ENCODE results near the gene PIK3R5. TPM values are rescaled to one million over a fixed set of nuclear protein-coding genes. Genes with fewer than 3 reads are reported as not detected.

Gene PIK3R5
- total and polyA plus RNA-seq, 2 donors (not counting 1 experiment from before 2014, with no cell fraction given), result 0.15 TPM; not detected in 1

- TF ChIP-seq CTCF (conservative IDR thresholded peaks at IDR 0.05 in 1 of 2, IDR thresholded peaks at IDR 0.05 in 1 of 2; ENCODE audit: low read depth in 1 of 2, low read length in 2 of 2) (no peak), EZH2 (IDR thresholded peaks at IDR 0.05; ENCODE audit: low read length, missing control alignments) (no peak)
- H3K27ac ChIP-seq (ENCODE audit: insufficient read depth, low read length), result no peak overlapping the region
- no peaks in the 10 kb centered on the region for H3K4me1 ChIP-seq (ENCODE audit: control insufficient read depth, extremely low read depth, insufficient read depth, low read length)
- no peaks in the 10 kb centered on the region for H3K79me2 ChIP-seq (ENCODE audit: control insufficient read depth, insufficient read depth, low read length)
- H3K4me2 ChIP-seq (ENCODE audit: extremely low read depth, insufficient read depth, low read length), result no peak overlapping the region
- H3K9me3 ChIP-seq (ENCODE audit: control insufficient read depth, insufficient read depth, low read depth, low read length), result no peaks in the 10 kb centered on the region
- no peaks in the 10 kb centered on the region for H4K20me1 ChIP-seq (ENCODE audit: control insufficient read depth, extremely low read depth, insufficient read depth, low read length)
- no peaks in the 10 kb centered on the region for H3K27me3 ChIP-seq (ENCODE audit: control insufficient read depth, insufficient read depth, low read length)
- H2AFZ ChIP-seq (ENCODE audit: low read length), result no peak overlapping the region
- H3K36me3 ChIP-seq (ENCODE audit: control insufficient read depth, insufficient read depth, low read length), result no peaks in the 10 kb centered on the region
- no peak for DNase-seq (ENCODE audit: low read depth in 2 of 2)
- no peak overlapping the region for H3K9ac ChIP-seq (ENCODE audit: insufficient read depth, low read length)
- no peak overlapping the region for H3K4me3 ChIP-seq (replicated peaks in 1 of 4; ENCODE audit: control extremely low read depth in 1 of 4, insufficient read depth in 1 of 4, low read depth in 3 of 4, low read length in 4 of 4)
These were observed 74.8 kb downstream of the PIK3R5 start for GRCh38 chr17:8890671-8891070.

- no peak for TF ChIP-seq EZH2 (IDR thresholded peaks at IDR 0.05; ENCODE audit: low read length, missing control alignments)
- no peak for TF ChIP-seq CTCF (conservative IDR thresholded peaks at IDR 0.05 in 1 of 2, IDR thresholded peaks at IDR 0.05 in 1 of 2; ENCODE audit: low read depth in 1 of 2, low read length in 2 of 2)
- Histone ChIP-seq H3K36me3 (ENCODE audit: control insufficient read depth, insufficient read depth, low read length) (no peaks in the 10 kb centered on the region), H3K4me3 (replicated peaks in 1 of 4; ENCODE audit: control extremely low read depth in 1 of 4, insufficient read depth in 1 of 4, low read depth in 3 of 4, low read length in 4 of 4) (no peak overlapping the region), H2AFZ (ENCODE audit: low read length) (no peak overlapping the region), H3K27ac (ENCODE audit: insufficient read depth, low read length) (no peak overlapping the region), H3K4me1 (ENCODE audit: control insufficient read depth, extremely low read depth, insufficient read depth, low read length) (no peaks in the 10 kb centered on the region), H3K4me2 (ENCODE audit: extremely low read depth, insufficient read depth, low read length) (no peak overlapping the region), H3K27me3 (ENCODE audit: control insufficient read depth, insufficient read depth, low read length) (no peaks in the 10 kb centered on the region), H3K9me3 (ENCODE audit: control insufficient read depth, insufficient read depth, low read depth, low read length) (no peaks in the 10 kb centered on the region), H3K79me2 (ENCODE audit: control insufficient read depth, insufficient read depth, low read length) (no peaks in the 10 kb centered on the region), H3K9ac (ENCODE audit: insufficient read depth, low read length) (no peak overlapping the region), H4K20me1 (ENCODE audit: control insufficient read depth, extremely low read depth, insufficient read depth, low read length) (no peaks in the 10 kb centered on the region)
- DNase-seq (ENCODE audit: low read depth in 2 of 2), result no peak
These were observed 75.9 kb downstream of the PIK3R5 start for GRCh38 chr17:8889458-8890210.

DNA sequence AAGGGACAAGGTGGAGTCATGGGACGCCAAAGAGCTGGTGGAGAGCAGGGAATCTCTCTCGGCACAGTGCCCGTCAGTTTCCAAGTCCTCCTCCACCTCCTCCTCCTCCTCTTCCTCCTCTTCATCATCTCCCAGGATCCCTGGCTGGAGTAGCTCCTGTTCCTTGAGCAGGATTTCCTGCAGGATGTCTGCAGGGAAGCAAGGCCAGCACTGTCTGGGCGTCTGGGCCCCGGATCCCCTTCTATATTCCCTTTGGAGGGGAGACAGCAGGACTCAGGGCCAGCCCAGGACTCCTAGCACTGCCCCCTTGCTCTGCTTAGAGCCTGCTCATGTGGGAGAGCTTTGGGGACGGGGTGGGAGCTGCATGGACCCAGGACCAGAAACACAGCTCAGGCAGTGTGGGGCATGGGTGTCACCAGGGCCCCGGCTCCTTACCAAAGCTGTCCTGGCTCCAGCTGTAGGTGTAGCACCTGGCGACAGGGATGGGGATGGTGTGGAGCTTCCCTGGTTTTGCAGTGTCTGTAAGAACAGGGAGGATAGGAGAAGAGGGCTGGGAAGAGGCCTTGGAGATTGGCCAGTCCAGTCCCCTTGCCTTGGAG is 76.7 kb downstream of the PIK3R5 start:
- Histone ChIP-seq H3K4me3 (replicated peaks in 1 of 4; ENCODE audit: control extremely low read depth in 1 of 4, insufficient read depth in 1 of 4, low read depth in 3 of 4, low read length in 4 of 4) (no peak overlapping the region), H3K4me2 (ENCODE audit: extremely low read depth, insufficient read depth, low read length) (no peak overlapping the region), H3K27ac (ENCODE audit: insufficient read depth, low read length) (no peak overlapping the region), H2AFZ (ENCODE audit: low read length) (no peak overlapping the region), H3K79me2 (ENCODE audit: control insufficient read depth, insufficient read depth, low read length) (no peaks in the 10 kb centered on the region), H3K27me3 (ENCODE audit: control insufficient read depth, insufficient read depth, low read length) (no peaks in the 10 kb centered on the region), H4K20me1 (ENCODE audit: control insufficient read depth, extremely low read depth, insufficient read depth, low read length) (no peaks in the 10 kb centered on the region), H3K9ac (ENCODE audit: insufficient read depth, low read length) (no peak overlapping the region), H3K36me3 (ENCODE audit: control insufficient read depth, insufficient read depth, low read length) (no peaks in the 10 kb centered on the region), H3K9me3 (ENCODE audit: control insufficient read depth, insufficient read depth, low read depth, low read length) (no peaks in the 10 kb centered on the region), H3K4me1 (ENCODE audit: control insufficient read depth, extremely low read depth, insufficient read depth, low read length) (no peaks in the 10 kb centered on the region)
- DNase-seq (ENCODE audit: low read depth in 2 of 2), result no peak
- TF ChIP-seq EZH2 (IDR thresholded peaks at IDR 0.05; ENCODE audit: low read length, missing control alignments) (no peak), CTCF (conservative IDR thresholded peaks at IDR 0.05 in 1 of 2, IDR thresholded peaks at IDR 0.05 in 1 of 2; ENCODE audit: low read depth in 1 of 2, low read length in 2 of 2) (no peak)

Data from fibroblast of lung (primary cell).